ENCODE results near the gene ZNF469.

DNA sequence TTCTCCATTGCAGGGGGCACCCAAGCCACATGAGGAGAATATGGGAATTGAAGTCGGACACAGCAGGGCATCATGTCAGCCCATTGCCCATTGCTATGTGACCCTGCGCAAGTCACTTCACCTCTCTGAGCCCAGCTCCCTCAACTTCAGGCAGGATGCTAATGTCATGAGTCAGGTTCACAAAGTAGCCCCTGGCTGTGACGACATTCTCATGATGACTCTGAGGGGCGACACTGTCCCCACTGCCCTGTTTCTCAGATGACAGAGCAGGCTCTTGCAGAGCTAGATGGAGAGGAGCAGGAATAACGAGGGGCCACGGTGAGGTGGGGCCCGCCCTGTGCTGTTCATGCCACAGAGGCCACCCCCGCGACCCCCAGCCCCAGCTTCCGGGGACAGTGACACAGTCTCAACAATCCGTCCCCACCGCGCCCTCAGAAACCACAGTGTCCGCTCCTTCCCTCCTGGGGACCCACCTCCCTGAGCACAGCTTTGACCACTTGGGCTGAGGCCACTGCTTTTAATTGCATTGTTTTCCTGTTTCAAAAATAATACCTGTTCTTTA lies 13.2 kb upstream of the ZNF469 start:
- no peak for TF ChIP-seq POLR2A (IDR thresholded peaks at IDR 0.05)
- TF ChIP-seq, protein P1, sequence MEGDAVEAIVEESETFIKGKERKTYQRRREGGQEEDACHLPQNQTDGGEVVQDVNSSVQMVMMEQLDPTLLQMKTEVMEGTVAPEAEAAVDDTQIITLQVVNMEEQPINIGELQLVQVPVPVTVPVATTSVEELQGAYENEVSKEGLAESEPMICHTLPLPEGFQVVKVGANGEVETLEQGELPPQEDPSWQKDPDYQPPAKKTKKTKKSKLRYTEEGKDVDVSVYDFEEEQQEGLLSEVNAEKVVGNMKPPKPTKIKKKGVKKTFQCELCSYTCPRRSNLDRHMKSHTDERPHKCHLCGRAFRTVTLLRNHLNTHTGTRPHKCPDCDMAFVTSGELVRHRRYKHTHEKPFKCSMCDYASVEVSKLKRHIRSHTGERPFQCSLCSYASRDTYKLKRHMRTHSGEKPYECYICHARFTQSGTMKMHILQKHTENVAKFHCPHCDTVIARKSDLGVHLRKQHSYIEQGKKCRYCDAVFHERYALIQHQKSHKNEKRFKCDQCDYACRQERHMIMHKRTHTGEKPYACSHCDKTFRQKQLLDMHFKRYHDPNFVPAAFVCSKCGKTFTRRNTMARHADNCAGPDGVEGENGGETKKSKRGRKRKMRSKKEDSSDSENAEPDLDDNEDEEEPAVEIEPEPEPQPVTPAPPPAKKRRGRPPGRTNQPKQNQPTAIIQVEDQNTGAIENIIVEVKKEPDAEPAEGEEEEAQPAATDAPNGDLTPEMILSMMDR (IDR thresholded peaks at IDR 0.05) = no peak

Measured in Peyer's patch (tissue), 4 donors.